ENCODE results near the gene EDEM3.
"Not testable (repeated sequence)": the region's sequence is repeated elsewhere in the genome, so short reads cannot be mapped to it uniquely, and the experiment has no call there.

EDEM3 gene

GRCh38 chr1:184695023-184695422 lies 59.6 kb downstream of the EDEM3 start:
- H3K36me3 ChIP-seq (ENCODE audit: control insufficient read depth, insufficient read depth, low read length), result no peaks in the 10 kb centered on the region
- WGBS, 2 experiments (ENCODE audit: insufficient coverage in 2 of 2), result 80 to 100% methylated on average over 2 of the region's 5 CpGs
- H3K4me1 ChIP-seq (ENCODE audit: control insufficient read depth, insufficient read depth, low read length, poor library complexity, severe bottlenecking), result peaks cover 12% of the 10 kb centered on the region
- H3K9me3 ChIP-seq (ENCODE audit: control insufficient read depth, low read length), result no peaks in the 10 kb centered on the region
- no peak overlapping the region for H3K4me3 ChIP-seq (ENCODE audit: extremely low read depth, insufficient read depth, low read length, poor library complexity, severe bottlenecking)
- no peak overlapping the region for H3K27ac ChIP-seq (ENCODE audit: low read depth, low read length, severe bottlenecking)

GRCh38 chr1:184693011-184693410 lies 61.6 kb downstream of the EDEM3 start:
- H3K27ac ChIP-seq (ENCODE audit: low read depth, low read length, severe bottlenecking), result no peak overlapping the region
- 100% methylated on average over 1 of the region's 2 CpGs; no CpG with 5 or more reads in 1 of the 2 experiments for WGBS, 2 experiments (ENCODE audit: insufficient coverage in 2 of 2)
- no peaks in the 10 kb centered on the region for H3K36me3 ChIP-seq (ENCODE audit: control insufficient read depth, insufficient read depth, low read length)
- H3K4me3 ChIP-seq (ENCODE audit: extremely low read depth, insufficient read depth, low read length, poor library complexity, severe bottlenecking), result no peak overlapping the region
- H3K9me3 ChIP-seq (ENCODE audit: control insufficient read depth, low read length), result no peaks in the 10 kb centered on the region
- peaks cover 12% of the 10 kb centered on the region for H3K4me1 ChIP-seq (ENCODE audit: control insufficient read depth, insufficient read depth, low read length, poor library complexity, severe bottlenecking)

DNA sequence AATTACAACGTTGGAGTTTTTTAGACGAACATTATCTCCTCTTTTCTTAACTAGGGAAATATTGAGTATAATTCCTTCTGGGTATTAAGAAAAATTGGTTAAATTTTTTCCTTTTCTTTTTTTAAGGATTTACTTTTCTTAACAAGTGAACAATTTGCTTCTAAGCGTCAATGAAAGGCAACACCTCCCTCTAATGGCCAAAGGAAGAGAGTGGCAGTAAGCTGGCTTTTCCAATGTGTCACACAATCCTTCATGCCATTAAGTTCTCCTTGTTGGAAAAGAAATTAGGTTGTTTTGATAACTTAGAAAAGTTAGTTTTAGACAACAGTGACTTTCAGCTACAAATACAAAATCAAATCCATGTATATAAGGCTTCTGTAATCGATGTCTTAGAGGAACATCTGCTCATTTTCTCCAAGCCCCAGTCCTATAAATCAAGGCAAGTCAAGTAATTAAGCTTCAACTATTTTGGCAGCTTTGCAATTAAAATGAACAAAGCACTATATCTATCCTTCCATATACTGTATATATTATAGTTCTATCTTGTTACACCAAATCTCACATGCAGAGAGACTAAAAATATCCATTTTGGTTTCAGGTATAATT lies 62.8 kb downstream of the EDEM3 start:
- WGBS, 2 experiments (ENCODE audit: insufficient coverage in 2 of 2), result 40 to 67% methylated on average over 1 to 2 of the region's 4 CpGs
- no peaks in the 10 kb centered on the region for H3K36me3 ChIP-seq (ENCODE audit: control insufficient read depth, insufficient read depth, low read length)
- no peak overlapping the region for H3K27ac ChIP-seq (ENCODE audit: low read depth, low read length, severe bottlenecking)
- no peak overlapping the region for H3K4me3 ChIP-seq (ENCODE audit: extremely low read depth, insufficient read depth, low read length, poor library complexity, severe bottlenecking)
- no peaks in the 10 kb centered on the region for H3K9me3 ChIP-seq (ENCODE audit: control insufficient read depth, low read length)
- peaks cover 12% of the 10 kb centered on the region for H3K4me1 ChIP-seq (ENCODE audit: control insufficient read depth, insufficient read depth, low read length, poor library complexity, severe bottlenecking)

DNA sequence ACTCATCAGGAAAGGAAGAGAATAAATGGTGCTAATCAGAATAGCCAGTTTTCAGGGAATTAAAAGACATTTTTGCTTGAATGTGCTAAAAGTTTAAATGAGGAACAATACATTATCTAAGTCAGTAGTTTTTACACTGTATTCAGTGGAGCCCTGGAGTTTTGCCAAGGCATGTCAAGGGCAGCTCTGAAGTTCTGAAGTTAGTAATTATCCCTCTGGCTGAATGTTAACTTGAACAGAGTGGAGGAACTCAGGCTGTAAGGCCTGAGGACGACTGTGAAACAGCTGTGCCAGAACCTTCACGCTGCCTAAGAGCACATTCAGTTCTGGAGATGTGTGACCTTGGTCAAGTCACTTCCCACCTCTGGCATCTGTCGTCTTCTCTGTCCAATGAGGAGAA lies 68.1 kb downstream of the EDEM3 start:
- 94 to 95% methylated on average over 3 of the region's 3 CpGs for WGBS, 2 experiments (ENCODE audit: insufficient coverage in 2 of 2)
- H3K36me3 ChIP-seq (ENCODE audit: control insufficient read depth, insufficient read depth, low read length), result no peaks in the 10 kb centered on the region
- no peak overlapping the region for H3K4me3 ChIP-seq (ENCODE audit: extremely low read depth, insufficient read depth, low read length, poor library complexity, severe bottlenecking)
- no peaks in the 10 kb centered on the region for H3K4me1 ChIP-seq (ENCODE audit: control insufficient read depth, insufficient read depth, low read length, poor library complexity, severe bottlenecking)
- H3K9me3 ChIP-seq (ENCODE audit: control insufficient read depth, low read length), result no peaks in the 10 kb centered on the region
- H3K27ac ChIP-seq (ENCODE audit: low read depth, low read length, severe bottlenecking), result no peak overlapping the region

DNA sequence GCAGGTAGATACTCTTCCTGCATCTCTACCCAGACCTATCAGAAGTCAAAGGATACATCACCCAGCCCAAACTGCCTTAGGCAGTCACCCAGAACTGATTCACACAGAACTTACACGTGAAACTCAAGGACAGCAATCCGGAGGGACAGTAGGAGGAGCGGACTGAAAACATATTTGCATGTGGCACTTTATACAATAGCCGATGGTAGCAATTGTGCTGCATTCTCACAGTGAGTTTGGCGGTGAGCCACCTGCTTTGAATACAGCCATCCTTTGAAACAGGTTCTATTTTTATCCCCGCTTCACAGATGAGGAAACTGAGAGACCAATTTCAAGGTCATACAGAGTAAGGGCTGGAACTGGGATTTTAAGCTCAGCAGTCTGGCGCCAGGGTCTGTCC lies 69.5 kb downstream of the EDEM3 start:
- Histone ChIP-seq H3K4me3 (ENCODE audit: extremely low read depth, insufficient read depth, low read length, poor library complexity, severe bottlenecking) (no peak overlapping the region), H3K4me1 (ENCODE audit: control insufficient read depth, insufficient read depth, low read length, poor library complexity, severe bottlenecking) (no peaks in the 10 kb centered on the region), H3K9me3 (ENCODE audit: control insufficient read depth, low read length) (peaks cover 7% of the 10 kb centered on the region), H3K27ac (ENCODE audit: low read depth, low read length, severe bottlenecking) (no peak overlapping the region), H3K36me3 (ENCODE audit: control insufficient read depth, insufficient read depth, low read length) (no peaks in the 10 kb centered on the region)
- WGBS, 2 experiments (ENCODE audit: insufficient coverage in 2 of 2), result 84 to 90% methylated on average over 5 to 6 of the region's 7 CpGs

DNA sequence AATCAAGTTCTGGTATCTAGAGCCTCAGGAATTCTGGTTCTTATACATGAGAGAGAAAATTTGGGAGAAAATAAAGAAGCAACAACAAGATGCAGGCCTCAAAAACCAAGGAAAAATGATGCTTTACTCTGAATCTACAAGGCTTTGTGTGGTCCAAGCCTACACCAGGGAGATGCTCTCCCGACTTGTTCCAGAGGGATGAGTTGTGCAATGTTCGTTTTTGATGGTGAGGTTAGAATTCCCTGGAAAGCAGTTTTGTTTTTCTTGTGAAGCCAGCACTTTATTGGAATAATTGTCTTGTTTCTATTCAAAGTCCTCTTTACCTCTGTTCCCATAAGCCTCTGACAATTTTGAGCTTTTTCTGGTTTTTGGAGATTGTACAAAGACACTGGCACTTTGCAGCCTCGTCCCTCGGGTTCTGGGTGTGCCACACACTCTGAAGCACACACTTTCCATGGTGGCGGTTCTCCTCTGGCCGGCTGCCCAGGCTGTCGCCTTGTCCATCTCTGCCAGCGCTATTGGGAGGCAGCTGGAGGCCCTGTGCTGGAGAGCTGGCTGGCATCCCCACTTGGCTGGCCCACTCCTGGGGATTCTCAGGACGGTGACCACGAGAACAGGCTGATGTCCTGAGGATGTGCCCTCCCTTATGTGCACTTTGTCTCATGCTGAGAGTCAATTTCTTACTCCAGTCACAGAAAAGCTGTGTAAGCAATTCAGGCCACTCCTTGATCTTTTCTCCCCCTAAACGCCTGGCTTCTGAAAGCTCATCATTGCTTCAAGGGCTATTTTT lies 70.2 kb downstream of the EDEM3 start:
- H3K4me1 ChIP-seq (ENCODE audit: control insufficient read depth, insufficient read depth, low read length, poor library complexity, severe bottlenecking), result no peaks in the 10 kb centered on the region
- H3K36me3 ChIP-seq (ENCODE audit: control insufficient read depth, insufficient read depth, low read length), result no peaks in the 10 kb centered on the region
- WGBS, 2 experiments (ENCODE audit: insufficient coverage in 2 of 2), result 91 to 94% methylated on average over 7 to 9 of the region's 11 CpGs
- H3K27ac ChIP-seq (ENCODE audit: low read depth, low read length, severe bottlenecking), result no peak overlapping the region
- peaks cover 8% of the 10 kb centered on the region for H3K9me3 ChIP-seq (ENCODE audit: control insufficient read depth, low read length)
- no peak overlapping the region for H3K4me3 ChIP-seq (ENCODE audit: extremely low read depth, insufficient read depth, low read length, poor library complexity, severe bottlenecking)

- H3K4me1 ChIP-seq (ENCODE audit: control insufficient read depth, insufficient read depth, low read length, poor library complexity, severe bottlenecking), result no peaks in the 10 kb centered on the region
- no peaks in the 10 kb centered on the region for H3K36me3 ChIP-seq (ENCODE audit: control insufficient read depth, insufficient read depth, low read length)
- H3K27ac ChIP-seq (ENCODE audit: low read depth, low read length, severe bottlenecking), result no peak overlapping the region
- no CpG with 5 or more reads among the region's 3 CpGs for WGBS, 2 experiments (ENCODE audit: insufficient coverage in 2 of 2)
- H3K9me3 ChIP-seq (ENCODE audit: control insufficient read depth, low read length), result peaks cover 8% of the 10 kb centered on the region
- H3K4me3 ChIP-seq (ENCODE audit: extremely low read depth, insufficient read depth, low read length, poor library complexity, severe bottlenecking), result no peak overlapping the region
These were observed 71.7 kb downstream of the EDEM3 start for GRCh38 chr1:184682956-184683355.

GRCh38 chr1:184680611-184681225 lies 73.9 kb downstream of the EDEM3 start:
- 93 to 94% methylated on average over 4 to 5 of the region's 5 CpGs for WGBS, 2 experiments (ENCODE audit: insufficient coverage in 2 of 2)
- not testable (repeated sequence) for H3K36me3 ChIP-seq (ENCODE audit: control insufficient read depth, insufficient read depth, low read length); H3K4me1 ChIP-seq (ENCODE audit: control insufficient read depth, insufficient read depth, low read length, poor library complexity, severe bottlenecking); H3K27ac ChIP-seq (ENCODE audit: low read depth, low read length, severe bottlenecking); H3K4me3 ChIP-seq (ENCODE audit: extremely low read depth, insufficient read depth, low read length, poor library complexity, severe bottlenecking); H3K9me3 ChIP-seq (ENCODE audit: control insufficient read depth, low read length)

- H3K4me3 ChIP-seq (ENCODE audit: extremely low read depth, insufficient read depth, low read length, poor library complexity, severe bottlenecking); H3K9me3 ChIP-seq (ENCODE audit: control insufficient read depth, low read length); H3K4me1 ChIP-seq (ENCODE audit: control insufficient read depth, insufficient read depth, low read length, poor library complexity, severe bottlenecking); H3K36me3 ChIP-seq (ENCODE audit: control insufficient read depth, insufficient read depth, low read length); H3K27ac ChIP-seq (ENCODE audit: low read depth, low read length, severe bottlenecking): not testable (repeated sequence)
- WGBS, 2 experiments (ENCODE audit: insufficient coverage in 2 of 2), result no CpG with 5 or more reads among the region's 3 CpGs
These were observed 75.2 kb downstream of the EDEM3 start for GRCh38 chr1:184679472-184679871.

DNA sequence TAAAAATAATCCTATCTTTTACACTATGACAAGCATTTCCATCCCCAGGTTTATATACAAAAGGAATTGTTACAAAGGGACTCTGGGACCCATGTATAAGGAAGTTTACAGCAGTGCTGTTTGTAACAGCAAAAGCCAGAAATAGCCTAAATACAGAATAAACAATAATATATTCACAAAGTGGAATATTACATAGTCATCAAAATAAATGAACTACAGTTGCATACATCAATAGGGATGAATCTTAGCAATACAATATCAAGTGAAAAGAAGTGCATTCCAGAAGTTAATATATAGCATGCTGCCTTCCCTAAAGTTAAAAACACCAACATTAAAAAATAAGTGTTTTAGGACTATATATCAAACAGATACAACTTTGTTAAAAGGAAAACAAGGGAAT lies 77.3 kb downstream of the EDEM3 start:
- Histone ChIP-seq H3K9me3 (ENCODE audit: control insufficient read depth, low read length) (peaks cover 8% of the 10 kb centered on the region), H3K4me3 (ENCODE audit: extremely low read depth, insufficient read depth, low read length, poor library complexity, severe bottlenecking) (no peak overlapping the region), H3K4me1 (ENCODE audit: control insufficient read depth, insufficient read depth, low read length, poor library complexity, severe bottlenecking) (no peaks in the 10 kb centered on the region), H3K36me3 (ENCODE audit: control insufficient read depth, insufficient read depth, low read length) (no peaks in the 10 kb centered on the region), H3K27ac (ENCODE audit: low read depth, low read length, severe bottlenecking) (no peak overlapping the region)

- Histone ChIP-seq H3K27ac (ENCODE audit: low read depth, low read length, severe bottlenecking) (no peak overlapping the region), H3K4me1 (ENCODE audit: control insufficient read depth, insufficient read depth, low read length, poor library complexity, severe bottlenecking) (no peaks in the 10 kb centered on the region), H3K4me3 (ENCODE audit: extremely low read depth, insufficient read depth, low read length, poor library complexity, severe bottlenecking) (no peak overlapping the region), H3K36me3 (ENCODE audit: control insufficient read depth, insufficient read depth, low read length) (no peaks in the 10 kb centered on the region), H3K9me3 (ENCODE audit: control insufficient read depth, low read length) (no peaks in the 10 kb centered on the region)
- WGBS, 2 experiments (ENCODE audit: insufficient coverage in 2 of 2), result 74 to 77% methylated on average over 5 to 7 of the region's 9 CpGs
These were observed 81.4 kb downstream of the EDEM3 start for GRCh38 chr1:184673305-184673704.
